ENCODE results near the gene PCDHGA4.

DNA sequence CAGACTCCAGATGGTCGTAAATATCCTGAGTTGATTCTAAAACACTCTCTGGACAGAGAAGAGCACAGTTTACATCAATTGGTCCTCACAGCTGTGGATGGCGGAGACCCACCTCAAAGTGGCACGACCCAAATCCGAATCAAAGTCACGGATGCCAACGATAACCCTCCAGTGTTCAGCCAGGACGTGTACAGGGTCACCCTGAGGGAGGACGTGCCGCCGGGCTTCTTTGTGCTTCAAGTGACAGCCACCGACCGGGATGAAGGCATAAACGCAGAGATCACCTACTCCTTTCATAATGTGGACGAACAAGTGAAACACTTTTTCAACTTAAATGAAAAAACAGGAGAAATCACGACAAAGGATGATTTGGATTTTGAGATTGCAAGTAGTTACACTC is 5.9 kb downstream of the PCDHGA4 start:
- TF ChIP-seq ZNF660 (CRISPR knock-in tag; IDR thresholded peaks at IDR 0.05; ENCODE audit: borderline replicate concordance, low read depth) (no peak), ZNF224 (CRISPR knock-in tag; IDR thresholded peaks at IDR 0.05) (no peak), EZH2 (conservative IDR thresholded peaks at IDR 0.05; ENCODE audit: low read depth, low read length) (no peak), CTCF (CRISPR knock-in tag; IDR thresholded peaks at IDR 0.05) (no peak), HMG20B (CRISPR knock-in tag; conservative IDR thresholded peaks at IDR 0.05) (no peak), CHD4 (IDR thresholded peaks at IDR 0.05; ENCODE audit: borderline replicate concordance, low read length) (no peak)
- TF ChIP-seq, protein P1, sequence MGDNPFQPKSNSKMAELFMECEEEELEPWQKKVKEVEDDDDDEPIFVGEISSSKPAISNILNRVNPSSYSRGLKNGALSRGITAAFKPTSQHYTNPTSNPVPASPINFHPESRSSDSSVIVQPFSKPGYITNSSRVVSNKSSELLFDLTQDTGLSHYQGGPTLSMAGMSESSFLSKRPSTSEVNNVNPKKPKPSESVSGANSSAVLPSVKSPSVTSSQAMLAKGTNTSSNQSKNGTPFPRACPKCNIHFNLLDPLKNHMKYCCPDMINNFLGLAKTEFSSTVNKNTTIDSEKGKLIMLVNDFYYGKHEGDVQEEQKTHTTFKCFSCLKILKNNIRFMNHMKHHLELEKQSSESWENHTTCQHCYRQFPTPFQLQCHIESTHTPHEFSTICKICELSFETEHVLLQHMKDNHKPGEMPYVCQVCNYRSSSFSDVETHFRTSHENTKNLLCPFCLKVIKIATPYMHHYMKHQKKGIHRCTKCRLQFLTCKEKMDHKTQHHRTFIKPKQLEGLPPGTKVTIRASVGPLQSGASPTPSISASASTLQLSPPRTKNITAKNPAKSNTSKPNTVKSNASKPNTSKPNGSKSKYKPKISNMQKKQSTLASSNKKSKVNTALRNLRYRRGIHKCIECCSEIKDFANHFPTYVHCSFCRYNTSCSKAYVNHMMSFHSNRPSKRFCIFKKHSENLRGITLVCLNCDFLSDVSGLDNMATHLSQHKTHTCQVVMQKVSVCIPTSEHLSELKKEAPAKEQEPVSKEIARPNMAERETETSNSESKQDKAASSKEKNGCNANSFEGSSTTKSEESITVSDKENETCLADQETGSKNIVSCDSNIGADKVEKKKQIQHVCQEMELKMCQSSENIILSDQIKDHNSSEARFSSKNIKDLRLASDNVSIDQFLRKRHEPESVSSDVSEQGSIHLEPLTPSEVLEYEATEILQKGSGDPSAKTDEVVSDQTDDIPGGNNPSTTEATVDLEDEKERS (CRISPR knock-in tag; IDR thresholded peaks at IDR 0.05): no peak

Data from HepG2 (cell line).